Lower lobe of right lung (tissue), 2 donors: ENCODE measurements around the gene GRK1. TPM values are rescaled to one million over a fixed set of nuclear protein-coding genes. Genes with fewer than 3 reads are reported as not detected.

Experiments used
- ATAC-seq, 2 donors: fragments of 200-7000 bp; cut with Tn5 transposase; one replicate each; pipeline ENCODE4 v1.9.1; 2020 to 2022; ENCODE audit warnings: mild to moderate bottlenecking in 2 of 2, moderate library complexity in 2 of 2
- DNase-seq: peaks from one replicate; pipeline ENCODE4 v3.0.0-alpha.2; 2020
- H3K27ac ChIP-seq: fragments of 200-600 bp; one replicate; pipeline ENCODE4 v1.8.0; 2022
- H3K27me3 ChIP-seq: fragments of 200-600 bp; one replicate; pipeline ENCODE4 v1.8.0; 2022; ENCODE audit warnings: low read depth
- H3K36me3 ChIP-seq: fragments of 200-600 bp; one replicate; pipeline ENCODE4 v1.8.0; 2022; ENCODE audit warnings: mild to moderate bottlenecking
- H3K4me1 ChIP-seq: fragments of 200-600 bp; one replicate; pipeline ENCODE4 v1.8.0; 2022
- H3K4me3 ChIP-seq: fragments of 200-600 bp; one replicate; pipeline ENCODE4 v1.8.0; 2022; ENCODE audit warnings: mild to moderate bottlenecking
- H3K9me3 ChIP-seq: fragments of 200-600 bp; one replicate; pipeline ENCODE4 v1.8.0; 2022
- CTCF ChIP-seq: fragments of 200-600 bp; IDR thresholded peaks from one replicate; pipeline ENCODE4 v1.8.0; 2022; ENCODE audit warnings: antibody characterized with exemption, mild to moderate bottlenecking
- intact Hi-C: fragments of 100-400 bp; cut with DNase I; formaldehyde crosslinking; loops from one replicate; pipeline ENCODE4 v1.11.0; 2022
- total RNA-seq: library from RNA; stranded (reverse); fragmentation: NEBNext Ultra II Directional; extraction: Animal tissue kit (Norgen Biotek cat#: 25700); gene quantifications from one replicate; pipeline ENCODE4 v1.2.1, GENCODE V29; 2021
- donor health status: DM: no; HTN: yes; CAD: no; lungs with severe emphysema.

Gene GRK1
- total RNA-seq, 1 donor from 2014 or later = not detected

GRCh38 chr13:113784645-113785024 lies 117.6 kb downstream of the GRK1 start:
- ATAC-seq = no peak
- Histone ChIP-seq H3K9me3 (no peaks in the 10 kb centered on the region), H3K4me1 (no peaks in the 10 kb centered on the region), H3K4me3 (no peak overlapping the region), H3K27me3 (no peaks in the 10 kb centered on the region), H3K27ac (no peak overlapping the region), H3K36me3 (no peaks in the 10 kb centered on the region)
- intact Hi-C loops = no loop called here
- no peak for DNase-seq
- no peak for TF ChIP-seq CTCF

GRCh38 chr13:113785051-113786010 lies 118.3 kb downstream of the GRK1 start:
- Histone ChIP-seq H3K4me3 (no peak overlapping the region), H3K36me3 (no peaks in the 10 kb centered on the region), H3K27ac (no peak overlapping the region), H3K27me3 (no peaks in the 10 kb centered on the region), H3K4me1 (no peaks in the 10 kb centered on the region), H3K9me3 (no peaks in the 10 kb centered on the region)
- TF ChIP-seq CTCF = no peak
- intact Hi-C loops = no loop called here
- ATAC-seq (no peak), DNase-seq (no peak)

- Histone ChIP-seq H3K4me1 (no peaks in the 10 kb centered on the region), H3K27ac (no peak overlapping the region), H3K36me3 (no peaks in the 10 kb centered on the region), H3K4me3 (no peak overlapping the region), H3K9me3 (no peaks in the 10 kb centered on the region), H3K27me3 (no peaks in the 10 kb centered on the region)
- no peak for ATAC-seq
- no peak for TF ChIP-seq CTCF
- intact Hi-C loops = no loop called here
- no peak for DNase-seq
These were observed 119.3 kb downstream of the GRK1 start for GRCh38 chr13:113786262-113786841.

Other genes with a start within 250 kb of the GRK1 start
- gene ADPRHL1, start 213.7 kb upstream of the GRK1 start, total RNA-seq = 2.7 TPM
- gene DCUN1D2, start 176.5 kb upstream of the GRK1 start, total RNA-seq = 16.8 TPM
- 47.0 TPM for gene TFDP1, start 82.5 kb upstream of the GRK1 start, total RNA-seq
- gene ATP4B, start 9.0 kb upstream of the GRK1 start, total RNA-seq = not detected
- 21.5 TPM for gene TMEM255B, start 92.0 kb downstream of the GRK1 start, total RNA-seq
- 111 TPM for gene GAS6, start 196.9 kb downstream of the GRK1 start, total RNA-seq